OCI-LY7 (cell line): ENCODE results near the gene EYA2. TPM values are rescaled to one million over a fixed set of nuclear protein-coding genes. Genes with fewer than 3 reads are reported as not detected.

Experiments used
- BruUV-seq: library from RNA; stranded (reverse); fragments of 400-500 nt; replicated peaks from 2 replicates; lab custom pipeline; 2021; lab: Mats Ljungman, UMichigan
- CTCF ChIA-PET: fragments of 300-600 bp; sonication (Branson Sonifier 250); formaldehyde crosslinking; loops from one replicate; lab custom pipeline; 2022; ENCODE audit warnings: antibody characterized with exemption; ENCODE audit not compliant: unreplicated experiment; lab: Charles Lee
- POLR2A ChIA-PET: fragments of 300-600 bp; sonication (Branson Sonifier 250); formaldehyde crosslinking; loops from one replicate; lab custom pipeline; 2022; ENCODE audit warnings: antibody characterized with exemption; lab: Charles Lee
- DNase-seq: peaks from one replicate; pipeline ENCODE4 v3.0.0-alpha.2; 2015; ENCODE audit warnings: low spot score
- H2AFZ ChIP-seq: fragments of 200-600 bp; sonication (generic), shearing (Covaris generic); 2 replicates; pipeline ENCODE4 v1.6.1; 2014; ENCODE audit warnings: mild to moderate bottlenecking, antibody characterized with exemption, low read length, moderate library complexity
- H3K27ac ChIP-seq: fragments of 200-600 bp; sonication (generic); 2 replicates; pipeline ENCODE4 v1.5.1; 2014; ENCODE audit warnings: mixed run types, low read depth, mild to moderate bottlenecking, moderate library complexity, low read length, inconsistent platforms; ENCODE audit not compliant: poor library complexity, severe bottlenecking
- H3K36me3 ChIP-seq: fragments of 200-600 bp; sonication (generic); 2 replicates; pipeline ENCODE4 v1.6.1; 2014; ENCODE audit warnings: mild to moderate bottlenecking, antibody characterized with exemption, low read length, moderate library complexity, mixed read lengths; ENCODE audit not compliant: insufficient read depth
- H3K4me1 ChIP-seq: fragments of 200-600 bp; sonication (generic); 2 replicates; pipeline ENCODE4 v1.5.1; 2014; ENCODE audit warnings: mild to moderate bottlenecking, low read length; ENCODE audit not compliant: insufficient read depth, poor library complexity, severe bottlenecking
- H3K4me2 ChIP-seq: fragments of 200-600 bp; sonication (generic); 2 replicates; pipeline ENCODE4 v1.6.1; 2014; ENCODE audit warnings: mild to moderate bottlenecking, low read length
- H3K4me3 ChIP-seq: fragments of 200-600 bp; sonication (generic); 2 replicates; pipeline ENCODE4 v1.5.1; 2014; ENCODE audit warnings: mild to moderate bottlenecking, low read depth, low read length; ENCODE audit not compliant: poor library complexity, severe bottlenecking
- H3K79me2 ChIP-seq: fragments of 200-600 bp; sonication (generic); 2 replicates; pipeline ENCODE4 v1.6.1; 2016; ENCODE audit warnings: low read depth, mild to moderate bottlenecking, low read length, moderate library complexity, mixed read lengths; ENCODE audit not compliant: insufficient read depth
- H3K9me2 ChIP-seq: fragments of 200-600 bp; sonication (generic); 2 replicates; pipeline ENCODE4 v1.6.1; 2016; ENCODE audit warnings: mild to moderate bottlenecking, low read length, mixed read lengths; ENCODE audit not compliant: insufficient read depth
- H3K9me3 ChIP-seq: fragments of 200-600 bp; sonication (generic); 2 replicates; pipeline ENCODE4 v1.6.1; 2014; ENCODE audit warnings: mild to moderate bottlenecking, mixed run types, low read length, mixed read lengths
- H4K20me1 ChIP-seq: fragments of 200-600 bp; sonication (generic); 2 replicates; pipeline ENCODE4 v1.6.1; 2014; ENCODE audit warnings: mild to moderate bottlenecking, antibody characterized with exemption, low read length, moderate library complexity, mixed read lengths; ENCODE audit not compliant: insufficient read depth
- CTCF ChIP-seq: fragments of 200-600 bp; sonication (generic); conservative IDR thresholded peaks from 2 replicates; pipeline ENCODE4 v1.5.1; 2014; ENCODE audit warnings: mild to moderate bottlenecking, antibody characterized with exemption, low read length, moderate library complexity, mixed read lengths
- EZH2phosphoT487 ChIP-seq: fragments of 200-600 bp; sonication (generic); IDR thresholded peaks from 2 replicates; pipeline ENCODE4 v1.6.1; 2018; ENCODE audit warnings: low read depth, borderline replicate concordance, mild to moderate bottlenecking, mixed run types, antibody characterized with exemption, low read length, moderate library complexity, mixed read lengths
- intact Hi-C: fragments of 100-400 bp; cut with micrococcal nuclease; formaldehyde crosslinking; loops from one replicate; pipeline ENCODE4 v1.10.0; 2022; ENCODE audit not compliant: unreplicated experiment
- total RNA-seq, 2 experiments: library from RNA; depleted of rRNA in 1 of 2; stranded (reverse); fragments of >200 nt in 1 of 2; shearing (Covaris generic) in 1 of 2; gene quantifications; 2 replicates each; pipeline ENCODE4 v1.2.3, GENCODE V29; 2014 to 2022

Gene EYA2
- total RNA-seq, 2 experiments from 2014 or later: not detected

- no peak for TF ChIP-seq EZH2phosphoT487
- no peak for TF ChIP-seq CTCF
- Histone ChIP-seq H4K20me1 (no peaks in the 10 kb centered on the region), H3K4me1 (peaks cover 14% of the 10 kb centered on the region), H3K79me2 (no peaks in the 10 kb centered on the region), H2AFZ (no peak overlapping the region), H3K9me3 (peaks cover 20% of the 10 kb centered on the region; the same call in 1 of the 2 replicates), H3K36me3 (no peaks in the 10 kb centered on the region), H3K4me3 (no peak overlapping the region), H3K9me2 (no peaks in the 10 kb centered on the region), H3K4me2 (no peak overlapping the region), H3K27ac (no peak overlapping the region)
- intact Hi-C loops: no loop called here
- POLR2A ChIA-PET: no interaction called here
- CTCF ChIA-PET: interaction anchor here (1.4 kb wide), 1 partner anchor 13 kb away, joined by 4 read pairs; no protein-coding TSS in a partner anchor
- DNase-seq: no peak
- BruUV-seq: no TSS peak
Observed at GRCh38 chr20:46984405-46984804, 89.8 kb downstream of the EYA2 start.

DNA sequence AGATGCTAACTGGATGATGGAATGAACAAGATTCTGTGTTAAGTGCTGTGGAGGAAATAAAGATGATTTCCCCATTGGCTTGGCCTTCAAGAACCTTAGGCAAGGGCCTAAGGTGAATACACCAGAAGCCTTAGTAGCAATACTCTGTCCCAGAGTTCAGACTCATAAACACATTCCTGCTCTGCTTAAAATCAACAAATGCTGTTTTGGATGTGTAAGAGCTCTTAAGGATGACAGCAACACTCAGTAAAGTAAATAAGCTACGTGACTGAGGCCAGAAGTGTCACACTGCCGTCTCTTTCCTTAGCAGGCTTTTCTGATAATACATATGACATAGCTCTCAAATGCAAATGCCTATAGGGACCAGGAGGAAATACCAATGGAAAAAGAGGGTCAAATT, 90.6 kb downstream of the EYA2 start:
- CTCF ChIA-PET: no interaction called here
- intact Hi-C loops: no loop called here
- peaks cover 6% of the 10 kb centered on the region for H3K4me1 ChIP-seq
- H4K20me1 ChIP-seq: no peaks in the 10 kb centered on the region
- no peaks in the 10 kb centered on the region for H3K79me2 ChIP-seq
- no peak overlapping the region for H3K27ac ChIP-seq
- H3K36me3 ChIP-seq: no peaks in the 10 kb centered on the region
- H2AFZ ChIP-seq: no peak overlapping the region
- no peak overlapping the region for H3K4me2 ChIP-seq
- POLR2A ChIA-PET: interaction anchor here (0.5 kb wide), 1 partner anchor 406 kb away, joined by 5 read pairs; no protein-coding TSS in a partner anchor
- DNase-seq: no peak
- TF ChIP-seq CTCF (no peak), EZH2phosphoT487 (no peak)
- H3K9me2 ChIP-seq: no peaks in the 10 kb centered on the region
- peaks cover 20% of the 10 kb centered on the region; the same call in 1 of the 2 replicates for H3K9me3 ChIP-seq
- H3K4me3 ChIP-seq: no peak overlapping the region
- BruUV-seq: no TSS peak

- POLR2A ChIA-PET: interaction anchor here (0.5 kb wide), 1 partner anchor 405 kb away, joined by 5 read pairs; no protein-coding TSS in a partner anchor
- H3K4me2 ChIP-seq: no peak overlapping the region
- no peaks in the 10 kb centered on the region for H3K9me2 ChIP-seq
- no peak overlapping the region for H3K4me3 ChIP-seq
- no peak for DNase-seq
- peaks cover 1% of the 10 kb centered on the region for H3K4me1 ChIP-seq
- peaks cover 20% of the 10 kb centered on the region; the same call in 1 of the 2 replicates for H3K9me3 ChIP-seq
- H3K36me3 ChIP-seq: no peaks in the 10 kb centered on the region
- CTCF ChIA-PET: no interaction called here
- no peaks in the 10 kb centered on the region for H3K79me2 ChIP-seq
- H2AFZ ChIP-seq: no peak overlapping the region
- no peaks in the 10 kb centered on the region for H4K20me1 ChIP-seq
- TF ChIP-seq CTCF: no peak
- no peak for TF ChIP-seq EZH2phosphoT487
- intact Hi-C loops: no loop called here
- no TSS peak for BruUV-seq
- no peak overlapping the region for H3K27ac ChIP-seq
Observed at GRCh38 chr20:46985671-46986070, 91.0 kb downstream of the EYA2 start.
